ENCODE results near the gene MYH7B.

The MYH7B gene

DNA sequence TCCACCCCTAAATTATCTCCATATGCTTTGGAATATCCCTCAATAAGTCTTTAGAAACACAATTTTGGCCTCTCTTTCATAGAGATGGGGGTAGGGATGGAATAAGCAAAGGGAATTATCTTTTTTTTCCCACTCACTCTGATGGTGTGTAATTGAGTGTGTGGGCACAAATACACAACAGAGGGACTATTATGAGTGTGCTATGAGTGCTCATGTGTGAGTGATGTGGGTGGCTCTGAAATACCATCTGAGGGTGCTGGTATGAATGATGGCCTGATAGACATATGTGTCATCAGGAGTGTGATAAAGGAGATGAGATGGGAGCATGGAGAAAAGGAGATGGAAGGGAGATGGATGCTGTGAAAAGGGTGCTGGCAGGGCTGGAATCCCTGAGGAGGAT, 35.6 kb upstream of the MYH7B start:
- POLR2A ChIA-PET = no interaction called here
- TF ChIP-seq SP1 (IDR thresholded peaks at IDR 0.05) (no peak), TARDBP (IDR thresholded peaks at IDR 0.05) (no peak), NFRKB (IDR thresholded peaks at IDR 0.05) (no peak)
- TF ChIP-seq, protein P1, sequence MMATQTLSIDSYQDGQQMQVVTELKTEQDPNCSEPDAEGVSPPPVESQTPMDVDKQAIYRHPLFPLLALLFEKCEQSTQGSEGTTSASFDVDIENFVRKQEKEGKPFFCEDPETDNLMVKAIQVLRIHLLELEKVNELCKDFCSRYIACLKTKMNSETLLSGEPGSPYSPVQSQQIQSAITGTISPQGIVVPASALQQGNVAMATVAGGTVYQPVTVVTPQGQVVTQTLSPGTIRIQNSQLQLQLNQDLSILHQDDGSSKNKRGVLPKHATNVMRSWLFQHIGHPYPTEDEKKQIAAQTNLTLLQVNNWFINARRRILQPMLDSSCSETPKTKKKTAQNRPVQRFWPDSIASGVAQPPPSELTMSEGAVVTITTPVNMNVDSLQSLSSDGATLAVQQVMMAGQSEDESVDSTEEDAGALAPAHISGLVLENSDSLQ (IDR thresholded peaks at IDR 0.05) = no peak
- CTCF ChIA-PET = no interaction called here
- no peak for DNase-seq (ENCODE audit: extremely low spot score)

DNA sequence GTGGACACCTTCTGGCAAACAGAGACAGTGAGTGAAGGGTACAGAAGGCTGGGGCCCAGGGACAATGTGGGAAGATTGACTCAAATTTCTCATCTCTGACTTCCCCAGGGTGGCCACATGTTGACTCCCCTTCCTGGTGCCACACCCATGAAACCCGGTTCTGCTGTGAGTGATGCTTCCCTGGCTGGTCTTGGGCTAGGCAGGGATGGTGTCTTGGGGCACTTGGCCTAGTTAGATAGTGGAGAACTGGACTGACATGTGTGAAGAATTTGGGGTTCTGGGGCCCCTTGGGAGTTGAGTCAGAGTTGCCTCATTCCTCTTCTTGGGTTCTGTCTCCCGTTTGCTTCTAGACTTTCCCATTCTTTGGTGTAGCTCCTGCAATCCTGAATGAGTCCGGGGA, 34.2 kb upstream of the MYH7B start:
- no peak for TF ChIP-seq ELF4 (IDR thresholded peaks at IDR 0.05)
- no peak for TF ChIP-seq SUZ12 (IDR thresholded peaks at IDR 0.05)
- TF ChIP-seq NFRKB (IDR thresholded peaks at IDR 0.05) = no peak
- no peak for TF ChIP-seq FOXK2 (IDR thresholded peaks at IDR 0.05)
- TF ChIP-seq BHLHE40 (IDR thresholded peaks at IDR 0.05; ENCODE audit: borderline replicate concordance) = no peak
- no peak for TF ChIP-seq L3MBTL2 (conservative IDR thresholded peaks at IDR 0.05)
- TF ChIP-seq FOXM1 (IDR thresholded peaks at IDR 0.05; ENCODE audit: borderline replicate concordance) = no peak
- no peak for TF ChIP-seq TARDBP (IDR thresholded peaks at IDR 0.05)
- no peak for TF ChIP-seq ARNT (IDR thresholded peaks at IDR 0.05)
- TF ChIP-seq SP1 (IDR thresholded peaks at IDR 0.05) = no peak
- TF ChIP-seq CTBP1 (IDR thresholded peaks at IDR 0.05; ENCODE audit: borderline replicate concordance) = no peak
- no peak for TF ChIP-seq LEF1 (IDR thresholded peaks at IDR 0.05; ENCODE audit: borderline replicate concordance)
- ChIA-PET POLR2A (no interaction called here), CTCF (no interaction called here)
- DNase-seq (ENCODE audit: extremely low spot score) = no peak

DNA sequence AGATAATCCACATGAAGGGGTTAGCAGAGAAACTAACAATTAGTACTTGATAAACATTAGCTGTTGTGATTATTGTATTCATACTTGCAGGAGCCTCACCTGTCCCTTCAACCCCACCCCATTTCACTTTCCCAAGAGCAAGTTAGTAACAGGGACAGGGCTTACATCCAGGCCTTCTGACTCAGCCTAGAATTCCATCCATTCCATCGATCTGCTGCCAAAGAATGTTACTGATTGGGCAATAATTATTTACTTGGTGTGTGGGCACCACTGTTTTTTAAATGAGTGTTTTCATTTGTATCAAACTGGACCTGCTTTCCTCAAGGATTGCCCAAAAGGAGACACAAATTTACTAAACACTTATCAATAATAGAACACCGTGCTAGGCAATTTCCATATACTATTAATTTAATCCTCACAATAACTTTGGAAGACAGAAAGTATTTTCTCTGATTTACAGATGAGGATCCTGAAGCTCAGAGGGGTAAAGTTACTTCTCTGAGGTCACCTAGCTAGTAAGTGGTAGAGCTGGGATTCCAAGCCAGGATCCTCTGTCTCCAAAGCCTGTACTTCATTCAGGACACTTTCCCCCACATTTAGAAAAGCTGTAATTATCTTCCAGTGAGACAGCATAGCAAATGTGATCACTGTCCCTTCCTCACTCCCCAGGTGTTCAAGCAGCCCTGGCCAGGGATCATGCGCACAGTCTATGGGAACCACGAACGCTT, 32.9 kb upstream of the MYH7B start:
- no peak for DNase-seq (ENCODE audit: extremely low spot score)
- ChIA-PET POLR2A (no interaction called here), CTCF (no interaction called here)
- TF ChIP-seq L3MBTL2 (conservative IDR thresholded peaks at IDR 0.05) (no peak), FOXA1 (IDR thresholded peaks at IDR 0.05) (no peak), TARDBP (IDR thresholded peaks at IDR 0.05) (no peak), CTBP1 (IDR thresholded peaks at IDR 0.05; ENCODE audit: borderline replicate concordance) (no peak), ELF4 (IDR thresholded peaks at IDR 0.05) (no peak), ZNF384 (IDR thresholded peaks at IDR 0.05) (no peak), HDGF (IDR thresholded peaks at IDR 0.05; ENCODE audit: borderline replicate concordance) (no peak), SUZ12 (IDR thresholded peaks at IDR 0.05) (no peak)
- TF ChIP-seq, protein P1 (IDR thresholded peaks at IDR 0.05) = no peak

DNA sequence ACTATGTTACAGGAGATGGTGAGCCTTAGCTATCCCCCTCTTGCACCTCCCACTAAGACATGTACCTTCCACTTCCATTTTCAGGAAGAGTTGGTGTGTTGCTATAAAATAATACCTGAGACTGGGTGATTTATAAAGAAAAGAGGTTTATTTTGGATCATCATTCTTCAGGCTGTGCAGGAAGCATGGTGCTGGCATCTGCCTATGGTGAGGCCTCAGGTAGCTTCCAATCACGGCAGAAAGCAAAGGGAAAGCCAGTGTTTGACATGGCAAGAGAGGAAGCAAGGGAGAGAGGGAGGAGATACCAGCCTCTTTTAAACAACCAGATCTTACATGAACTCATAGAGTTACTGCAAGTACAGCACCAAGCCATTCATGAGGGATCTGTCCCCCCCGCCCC, 32.3 kb upstream of the MYH7B start:
- no peak for DNase-seq (ENCODE audit: extremely low spot score)
- ChIA-PET CTCF (no interaction called here), POLR2A (no interaction called here)
- TF ChIP-seq CTBP1 (IDR thresholded peaks at IDR 0.05; ENCODE audit: borderline replicate concordance) = no peak
- TF ChIP-seq TARDBP (IDR thresholded peaks at IDR 0.05) = no peak
- TF ChIP-seq FOXM1 (IDR thresholded peaks at IDR 0.05; ENCODE audit: borderline replicate concordance) = no peak
- TF ChIP-seq ARNT (IDR thresholded peaks at IDR 0.05) = no peak
- TF ChIP-seq, protein P1 (IDR thresholded peaks at IDR 0.05) = no peak
- no peak for TF ChIP-seq ELF4 (IDR thresholded peaks at IDR 0.05)
- no peak for TF ChIP-seq FOXK2 (IDR thresholded peaks at IDR 0.05)
- TF ChIP-seq SP1 (IDR thresholded peaks at IDR 0.05) = no peak
- no peak for TF ChIP-seq HDGF (IDR thresholded peaks at IDR 0.05; ENCODE audit: borderline replicate concordance)
- TF ChIP-seq BHLHE40 (IDR thresholded peaks at IDR 0.05; ENCODE audit: borderline replicate concordance) = no peak
- no peak for TF ChIP-seq NFRKB (IDR thresholded peaks at IDR 0.05)

DNA sequence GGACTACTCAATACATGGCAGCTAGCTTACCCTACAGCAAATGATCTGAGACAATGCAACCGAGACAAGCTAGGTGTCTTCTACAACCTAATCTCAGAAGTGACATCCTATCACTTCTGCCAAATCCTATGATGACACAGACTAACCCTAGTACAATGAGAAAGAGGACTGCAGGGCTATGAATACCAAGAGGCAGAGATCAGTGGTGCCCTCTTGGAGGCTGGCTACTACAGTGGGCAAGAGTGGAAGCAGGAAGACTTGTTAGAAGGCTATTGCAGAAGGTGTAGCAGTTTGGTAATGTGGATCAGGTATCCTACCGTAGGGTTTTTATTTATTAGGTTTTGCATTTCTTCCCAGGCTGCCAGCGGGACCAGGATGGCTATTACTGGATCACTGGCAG, 30.3 kb upstream of the MYH7B start:
- TF ChIP-seq NFRKB (IDR thresholded peaks at IDR 0.05) (no peak), SP1 (IDR thresholded peaks at IDR 0.05) (no peak), ZNF384 (IDR thresholded peaks at IDR 0.05) (no peak), HDGF (IDR thresholded peaks at IDR 0.05; ENCODE audit: borderline replicate concordance) (no peak), TARDBP (IDR thresholded peaks at IDR 0.05) (no peak), SUZ12 (IDR thresholded peaks at IDR 0.05) (no peak), LEF1 (IDR thresholded peaks at IDR 0.05; ENCODE audit: borderline replicate concordance) (no peak), BHLHE40 (IDR thresholded peaks at IDR 0.05; ENCODE audit: borderline replicate concordance) (no peak), FOXA1 (IDR thresholded peaks at IDR 0.05) (no peak), L3MBTL2 (conservative IDR thresholded peaks at IDR 0.05) (no peak), FOXM1 (IDR thresholded peaks at IDR 0.05; ENCODE audit: borderline replicate concordance) (no peak), ELF4 (IDR thresholded peaks at IDR 0.05) (no peak), CTBP1 (IDR thresholded peaks at IDR 0.05; ENCODE audit: borderline replicate concordance) (no peak)
- TF ChIP-seq, protein P1 (IDR thresholded peaks at IDR 0.05) = no peak
- ChIA-PET CTCF (no interaction called here), POLR2A (no interaction called here)
- DNase-seq (ENCODE audit: extremely low spot score) = no peak

DNA sequence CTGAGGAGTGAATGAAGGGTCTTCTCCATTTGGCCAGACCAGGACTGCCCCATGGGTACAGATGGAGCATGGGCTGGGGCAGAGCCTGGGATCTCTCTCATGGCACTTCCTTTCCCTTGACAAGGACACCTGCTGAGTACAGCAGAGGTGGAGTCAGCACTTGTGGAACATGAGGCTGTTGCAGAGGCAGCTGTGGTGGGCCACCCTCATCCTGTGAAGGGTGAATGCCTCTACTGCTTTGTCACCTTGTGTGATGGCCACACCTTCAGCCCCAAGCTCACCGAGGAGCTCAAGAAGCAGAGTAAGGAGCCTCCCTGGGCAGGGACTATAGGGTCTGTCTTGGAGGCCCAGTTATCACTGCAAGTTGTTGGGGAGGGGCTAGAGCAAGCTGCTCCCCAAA, 29.7 kb upstream of the MYH7B start:
- TF ChIP-seq TARDBP (IDR thresholded peaks at IDR 0.05) = no peak
- no peak for TF ChIP-seq FOXM1 (IDR thresholded peaks at IDR 0.05; ENCODE audit: borderline replicate concordance)
- TF ChIP-seq ELF4 (IDR thresholded peaks at IDR 0.05) = no peak
- no peak for TF ChIP-seq CTBP1 (IDR thresholded peaks at IDR 0.05; ENCODE audit: borderline replicate concordance)
- TF ChIP-seq, protein P1 (IDR thresholded peaks at IDR 0.05) = no peak
- TF ChIP-seq LEF1 (IDR thresholded peaks at IDR 0.05; ENCODE audit: borderline replicate concordance) = no peak
- no peak for TF ChIP-seq FOXA1 (IDR thresholded peaks at IDR 0.05)
- no peak for TF ChIP-seq ARNT (IDR thresholded peaks at IDR 0.05)
- no peak for TF ChIP-seq L3MBTL2 (conservative IDR thresholded peaks at IDR 0.05)
- no peak for TF ChIP-seq NFRKB (IDR thresholded peaks at IDR 0.05)
- TF ChIP-seq ZNF384 (IDR thresholded peaks at IDR 0.05) = no peak
- TF ChIP-seq FOXK2 (IDR thresholded peaks at IDR 0.05) = no peak
- TF ChIP-seq BHLHE40 (IDR thresholded peaks at IDR 0.05; ENCODE audit: borderline replicate concordance) = no peak
- TF ChIP-seq SP1 (IDR thresholded peaks at IDR 0.05) = no peak
- no peak for TF ChIP-seq HDGF (IDR thresholded peaks at IDR 0.05; ENCODE audit: borderline replicate concordance)
- no peak for TF ChIP-seq SUZ12 (IDR thresholded peaks at IDR 0.05)
- DNase-seq (ENCODE audit: extremely low spot score) = no peak
- ChIA-PET POLR2A (no interaction called here), CTCF (interaction anchor here (0.5 kb wide), 1 partner anchor 169 kb away, joined by 3 read pairs; no protein-coding TSS in a partner anchor)
